HEK293 (cell line): ENCODE results near the gene SLC39A12.
A peak's percentile ranks its signal among the peaks of the same experiment; 100 is the strongest.

ENCODE experiments used
- CTCF ChIA-PET: fragments of 350-600 bp; formaldehyde crosslinking; extraction: SDS; loops from one replicate; lab custom pipeline; 2021; ENCODE audit warnings: antibody characterized with exemption; lab: Yijun Ruan, JAX
- POLR2A ChIA-PET: fragments of 300-600 bp; formaldehyde crosslinking; extraction: SDS; loops from one replicate; lab custom pipeline; 2020; ENCODE audit warnings: antibody characterized with exemption, inconsistent platforms; lab: Yijun Ruan, JAX
- H3K27ac ChIP-seq: fragments of 200-500 bp; sonication (Bioruptor generic); 2 replicates; pipeline ENCODE4 v1.5.1; 2014; ENCODE audit warnings: low read depth, low read length, control low read depth, inconsistent platforms; ENCODE audit errors: extremely low read depth
- H3K36me3 ChIP-seq, 2 experiments: fragments of 200-500 bp in 1 of 2; sonication (Bioruptor generic) in 1 of 2; 1 replicate in 1 of 2; 2 replicates in 1 of 2; pipeline ENCODE4 v1.5.1; 2014 to 2017; ENCODE audit warnings: inconsistent platforms in 2 of 2, low read length in 2 of 2; ENCODE audit not compliant: control insufficient read depth in 2 of 2, insufficient read depth in 1 of 2
- H3K4me1 ChIP-seq: fragments of 200-500 bp; sonication (Bioruptor generic); 2 replicates; pipeline ENCODE4 v1.5.1; 2014; ENCODE audit warnings: mild to moderate bottlenecking, low read length, inconsistent platforms; ENCODE audit not compliant: control insufficient read depth, insufficient read depth
- H3K4me3 ChIP-seq: 2 replicates; pipeline ENCODE4 v1.5.1; 2011; ENCODE audit warnings: low read depth, mild to moderate bottlenecking, control low read depth, low read length, moderate library complexity
- H3K9me3 ChIP-seq: fragments of 200-500 bp; sonication (Bioruptor generic); 2 replicates; pipeline ENCODE4 v1.5.1; 2014; ENCODE audit warnings: low read depth, low read length, inconsistent platforms; ENCODE audit not compliant: control insufficient read depth, insufficient read depth
- FEZF1 ChIP-seq: fragments of 450-650 bp; formaldehyde crosslinking; IDR thresholded peaks from 2 replicates; pipeline ENCODE4 v1.5.1; 2016; ENCODE audit warnings: missing biosample characterization, missing genetic modification characterization
- HIC1 ChIP-seq: fragments of 450-650 bp; formaldehyde crosslinking; IDR thresholded peaks from 2 replicates; pipeline ENCODE4 v1.5.1; 2016; ENCODE audit warnings: missing biosample characterization, missing genetic modification characterization
- KLF1 ChIP-seq: fragments of 450-650 bp; formaldehyde crosslinking; IDR thresholded peaks from 2 replicates; pipeline ENCODE4 v1.5.1; 2016; ENCODE audit warnings: missing biosample characterization, missing genetic modification characterization
- KLF16 ChIP-seq: fragments of 450-650 bp; formaldehyde crosslinking; IDR thresholded peaks from 2 replicates; pipeline ENCODE4 v1.5.1; 2017; ENCODE audit warnings: missing biosample characterization, missing genetic modification characterization
- MZF1 ChIP-seq: fragments of 450-650 bp; formaldehyde crosslinking; IDR thresholded peaks from 2 replicates; pipeline ENCODE4 v1.5.1; 2017; ENCODE audit warnings: missing biosample characterization, missing genetic modification characterization, borderline replicate concordance
- OVOL3 ChIP-seq: fragments of 450-650 bp; formaldehyde crosslinking; IDR thresholded peaks from 2 replicates; pipeline ENCODE4 v1.5.1; 2016; ENCODE audit warnings: missing biosample characterization, missing genetic modification characterization
- SETDB1 ChIP-seq: IDR thresholded peaks from one replicate; pipeline ENCODE4 v1.6.1; 2017; ENCODE audit warnings: mild to moderate bottlenecking, low read length, moderate library complexity, mixed read lengths; ENCODE audit not compliant: insufficient read length
- YY2 ChIP-seq: fragments of 450-650 bp; formaldehyde crosslinking; IDR thresholded peaks from 2 replicates; pipeline ENCODE4 v1.5.1; 2016; ENCODE audit warnings: missing biosample characterization, missing genetic modification characterization
- ZBTB20 ChIP-seq: fragments of 450-650 bp; formaldehyde crosslinking; IDR thresholded peaks from 2 replicates; pipeline ENCODE4 v1.5.1; 2016; ENCODE audit warnings: missing biosample characterization, missing genetic modification characterization
- ZBTB21 ChIP-seq: fragments of 450-650 bp; formaldehyde crosslinking; IDR thresholded peaks from 2 replicates; pipeline ENCODE4 v1.5.1; 2017; ENCODE audit warnings: missing biosample characterization, missing genetic modification characterization
- ZNF155 ChIP-seq: fragments of 450-650 bp; formaldehyde crosslinking; IDR thresholded peaks from 2 replicates; pipeline ENCODE4 v1.5.1; 2016; ENCODE audit warnings: missing biosample characterization, missing genetic modification characterization
- ZNF214 ChIP-seq: fragments of 450-650 bp; formaldehyde crosslinking; IDR thresholded peaks from 2 replicates; pipeline ENCODE4 v1.5.1; 2017; ENCODE audit warnings: missing biosample characterization, mild to moderate bottlenecking, missing genetic modification characterization, borderline replicate concordance
- ZNF248 ChIP-seq: fragments of 450-650 bp; formaldehyde crosslinking; IDR thresholded peaks from 2 replicates; pipeline ENCODE4 v1.5.1; 2017; ENCODE audit warnings: missing biosample characterization, missing genetic modification characterization
- ZNF426 ChIP-seq: fragments of 450-650 bp; formaldehyde crosslinking; IDR thresholded peaks from 2 replicates; pipeline ENCODE4 v1.5.1; 2017; ENCODE audit warnings: missing biosample characterization, missing genetic modification characterization, mild to moderate bottlenecking, inconsistent platforms, moderate library complexity
- ZNF544 ChIP-seq: fragments of 450-650 bp; formaldehyde crosslinking; IDR thresholded peaks from 2 replicates; pipeline ENCODE4 v1.5.0; 2017; ENCODE audit warnings: missing biosample characterization, missing genetic modification characterization
- ZNF555 ChIP-seq: fragments of 450-650 bp; formaldehyde crosslinking; conservative IDR thresholded peaks from 2 replicates; pipeline ENCODE4 v1.5.1; 2017; ENCODE audit warnings: missing biosample characterization, mild to moderate bottlenecking, missing genetic modification characterization, inconsistent platforms
- ZNF626 ChIP-seq: fragments of 450-650 bp; sonication (Bioruptor Pico); formaldehyde crosslinking; IDR thresholded peaks from 2 replicates; pipeline ENCODE4 v1.5.1; 2018; ENCODE audit warnings: missing biosample characterization, missing genetic modification characterization, inconsistent platforms
- ZSCAN16 ChIP-seq: fragments of 450-650 bp; formaldehyde crosslinking; IDR thresholded peaks from 2 replicates; pipeline ENCODE4 v1.5.1; 2016; ENCODE audit warnings: missing biosample characterization, missing genetic modification characterization
- ZSCAN23 ChIP-seq: fragments of 450-650 bp; formaldehyde crosslinking; IDR thresholded peaks from 2 replicates; pipeline ENCODE4 v1.5.1; 2016; ENCODE audit warnings: missing biosample characterization, missing genetic modification characterization
- ZSCAN30 ChIP-seq: fragments of 450-650 bp; IDR thresholded peaks from 2 replicates; pipeline ENCODE4 v1.5.1; 2018; ENCODE audit warnings: missing biosample characterization, mild to moderate bottlenecking, missing genetic modification characterization, moderate library complexity
- TF ChIP-seq, protein P1 (sequence below): fragments of 450-650 bp; formaldehyde crosslinking; IDR thresholded peaks from 2 replicates; pipeline ENCODE4 v1.5.1; 2017; ENCODE audit warnings: missing biosample characterization, missing genetic modification characterization
- TF ChIP-seq, protein P2 (sequence below): fragments of 450-650 bp; formaldehyde crosslinking; IDR thresholded peaks from 2 replicates; pipeline ENCODE4 v1.5.1; 2016; ENCODE audit warnings: missing biosample characterization, missing genetic modification characterization
- TF ChIP-seq, protein P3 (sequence below): fragments of 450-650 bp; formaldehyde crosslinking; IDR thresholded peaks from 2 replicates; pipeline ENCODE4 v1.5.1; 2016; ENCODE audit warnings: missing biosample characterization, missing genetic modification characterization

SLC39A12 gene

DNA sequence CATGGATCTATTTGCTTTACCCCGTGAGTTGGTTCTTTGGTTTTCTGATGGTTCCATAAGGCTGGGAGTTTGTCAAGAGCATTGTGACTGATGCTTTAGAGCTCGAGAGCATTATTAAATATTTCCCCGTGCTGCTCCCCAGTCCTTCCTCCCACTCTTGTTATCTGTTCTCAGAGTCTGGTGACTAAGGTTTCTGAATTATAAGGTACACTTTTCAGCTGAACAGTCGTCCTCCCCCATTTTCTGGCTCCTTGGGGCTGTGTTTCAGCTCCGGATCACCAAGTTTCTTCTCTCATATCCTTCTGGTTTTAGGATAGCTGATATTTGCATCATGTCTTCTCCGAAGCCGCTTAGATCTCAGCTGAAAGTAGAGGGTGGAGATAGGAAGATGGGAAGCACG is 130.7 kb downstream of the SLC39A12 start:
- CTCF ChIA-PET = no interaction called here

DNA sequence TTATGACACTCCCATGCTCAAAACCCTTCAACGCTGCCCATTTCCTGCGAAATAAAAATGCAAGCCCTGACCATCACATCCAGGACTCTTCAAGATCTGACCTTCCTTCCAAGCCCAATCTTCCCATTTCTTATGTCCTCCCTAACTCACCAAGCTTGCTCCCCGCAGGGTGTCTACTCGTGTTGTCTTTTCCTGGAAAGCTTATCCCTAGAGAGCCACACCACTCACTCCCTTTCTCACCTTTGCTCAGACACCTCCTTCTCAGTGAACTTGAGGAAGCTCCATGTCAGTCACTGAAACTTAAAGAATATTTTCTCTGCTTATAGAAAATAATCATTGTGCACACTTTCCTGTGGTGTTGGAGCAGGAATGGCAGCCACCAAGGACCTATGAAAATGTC is 134.1 kb downstream of the SLC39A12 start:
- H3K27ac ChIP-seq = no peak overlapping the region
- TF ChIP-seq, protein P1, sequence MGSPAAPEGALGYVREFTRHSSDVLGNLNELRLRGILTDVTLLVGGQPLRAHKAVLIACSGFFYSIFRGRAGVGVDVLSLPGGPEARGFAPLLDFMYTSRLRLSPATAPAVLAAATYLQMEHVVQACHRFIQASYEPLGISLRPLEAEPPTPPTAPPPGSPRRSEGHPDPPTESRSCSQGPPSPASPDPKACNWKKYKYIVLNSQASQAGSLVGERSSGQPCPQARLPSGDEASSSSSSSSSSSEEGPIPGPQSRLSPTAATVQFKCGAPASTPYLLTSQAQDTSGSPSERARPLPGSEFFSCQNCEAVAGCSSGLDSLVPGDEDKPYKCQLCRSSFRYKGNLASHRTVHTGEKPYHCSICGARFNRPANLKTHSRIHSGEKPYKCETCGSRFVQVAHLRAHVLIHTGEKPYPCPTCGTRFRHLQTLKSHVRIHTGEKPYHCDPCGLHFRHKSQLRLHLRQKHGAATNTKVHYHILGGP (tag by site-specific recombination) = peak; percentile 93
- no peak for TF ChIP-seq YY2 (tag by site-specific recombination)
- H3K9me3 ChIP-seq = no peaks in the 10 kb centered on the region
- ChIA-PET CTCF (interaction anchor here (0.6 to 1.5 kb wide), 3 partner anchors 19 to 300 kb away, joined by 3 to 4 read pairs (median 4); no protein-coding TSS in a partner anchor), POLR2A (no interaction called here)
- H3K36me3 ChIP-seq = no peaks in the 10 kb centered on the region
- H3K4me3 ChIP-seq = no peak overlapping the region
- no peaks in the 10 kb centered on the region for H3K4me1 ChIP-seq

More for the DNA sequence above, 130.7 kb downstream of the SLC39A12 start:
- no peak overlapping the region for H3K27ac ChIP-seq
- H3K36me3 ChIP-seq = no peaks in the 10 kb centered on the region
- TF ChIP-seq ZNF214 (tag by site-specific recombination) (no peak), ZBTB21 (tag by site-specific recombination) (no peak), ZNF544 (tag by site-specific recombination) (no peak), ZBTB20 (no peak), ZNF248 (tag by site-specific recombination) (no peak), ZSCAN16 (tag by site-specific recombination) (no peak), ZSCAN23 (tag by site-specific recombination) (no peak), ZNF626 (tag by site-specific recombination) (no peak), FEZF1 (no peak)
- TF ChIP-seq, all 188 proteins: peak for 0
- no peaks in the 10 kb centered on the region for H3K9me3 ChIP-seq
- H3K4me3 ChIP-seq = no peak overlapping the region
- POLR2A ChIA-PET = no interaction called here
- no peaks in the 10 kb centered on the region for H3K4me1 ChIP-seq

GRCh38 chr10:18086746-18087145 is 135.0 kb downstream of the SLC39A12 start:
- CTCF ChIA-PET = no interaction called here
- Histone ChIP-seq H3K27ac (no peak overlapping the region), H3K4me1 (no peaks in the 10 kb centered on the region), H3K36me3 (no peaks in the 10 kb centered on the region), H3K4me3 (no peak overlapping the region), H3K9me3 (no peaks in the 10 kb centered on the region)
- TF ChIP-seq ZNF155 (tag by site-specific recombination) (no peak), MZF1 (tag by site-specific recombination) (no peak), OVOL3 (no peak), KLF1 (tag by site-specific recombination) (no peak), SETDB1 (no peak), ZSCAN30 (tag by site-specific recombination) (no peak), ZNF626 (tag by site-specific recombination) (no peak), HIC1 (tag by site-specific recombination) (no peak), ZNF426 (tag by site-specific recombination) (no peak), KLF16 (tag by site-specific recombination) (no peak), ZNF214 (tag by site-specific recombination) (no peak), ZNF555 (no peak)
- TF ChIP-seq, protein P2, sequence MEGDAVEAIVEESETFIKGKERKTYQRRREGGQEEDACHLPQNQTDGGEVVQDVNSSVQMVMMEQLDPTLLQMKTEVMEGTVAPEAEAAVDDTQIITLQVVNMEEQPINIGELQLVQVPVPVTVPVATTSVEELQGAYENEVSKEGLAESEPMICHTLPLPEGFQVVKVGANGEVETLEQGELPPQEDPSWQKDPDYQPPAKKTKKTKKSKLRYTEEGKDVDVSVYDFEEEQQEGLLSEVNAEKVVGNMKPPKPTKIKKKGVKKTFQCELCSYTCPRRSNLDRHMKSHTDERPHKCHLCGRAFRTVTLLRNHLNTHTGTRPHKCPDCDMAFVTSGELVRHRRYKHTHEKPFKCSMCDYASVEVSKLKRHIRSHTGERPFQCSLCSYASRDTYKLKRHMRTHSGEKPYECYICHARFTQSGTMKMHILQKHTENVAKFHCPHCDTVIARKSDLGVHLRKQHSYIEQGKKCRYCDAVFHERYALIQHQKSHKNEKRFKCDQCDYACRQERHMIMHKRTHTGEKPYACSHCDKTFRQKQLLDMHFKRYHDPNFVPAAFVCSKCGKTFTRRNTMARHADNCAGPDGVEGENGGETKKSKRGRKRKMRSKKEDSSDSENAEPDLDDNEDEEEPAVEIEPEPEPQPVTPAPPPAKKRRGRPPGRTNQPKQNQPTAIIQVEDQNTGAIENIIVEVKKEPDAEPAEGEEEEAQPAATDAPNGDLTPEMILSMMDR (tag by site-specific recombination) = no peak
- TF ChIP-seq, protein P1 (tag by site-specific recombination) = no peak
- TF ChIP-seq, protein P3, sequence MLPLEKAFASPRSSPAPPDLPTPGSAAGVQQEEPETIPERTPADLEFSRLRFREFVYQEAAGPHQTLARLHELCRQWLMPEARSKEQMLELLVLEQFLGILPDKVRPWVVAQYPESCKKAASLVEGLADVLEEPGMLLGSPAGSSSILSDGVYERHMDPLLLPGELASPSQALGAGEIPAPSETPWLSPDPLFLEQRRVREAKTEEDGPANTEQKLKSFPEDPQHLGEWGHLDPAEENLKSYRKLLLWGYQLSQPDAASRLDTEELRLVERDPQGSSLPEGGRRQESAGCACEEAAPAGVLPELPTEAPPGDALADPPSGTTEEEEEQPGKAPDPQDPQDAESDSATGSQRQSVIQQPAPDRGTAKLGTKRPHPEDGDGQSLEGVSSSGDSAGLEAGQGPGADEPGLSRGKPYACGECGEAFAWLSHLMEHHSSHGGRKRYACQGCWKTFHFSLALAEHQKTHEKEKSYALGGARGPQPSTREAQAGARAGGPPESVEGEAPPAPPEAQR (tag by site-specific recombination) = no peak
- POLR2A ChIA-PET = no interaction called here
